PC-3 (cell line): ENCODE data around the gene DNAH7. TPM values are rescaled to one million over a fixed set of nuclear protein-coding genes. Genes with fewer than 3 reads are reported as not detected.

ENCODE experiments used
- ATAC-seq: fragments of 200-7000 bp; cut with Tn5 transposase; 2 replicates; pipeline ENCODE4 v1.9.1; 2020; ENCODE audit warnings: mild to moderate bottlenecking, moderate library complexity
- BruUV-seq: library from RNA; stranded (reverse); fragments of 400-500 nt; replicated peaks from 2 replicates; lab custom pipeline; 2021; lab: Mats Ljungman, UMichigan
- CTCF ChIA-PET: fragments of 300-600 bp; sonication (Branson Sonifier 250); formaldehyde crosslinking; loops from one replicate; lab custom pipeline; 2022; ENCODE audit warnings: antibody characterized with exemption; lab: Charles Lee
- POLR2A ChIA-PET: fragments of 300-600 bp; sonication (Branson Sonifier 250); formaldehyde crosslinking; loops from one replicate; lab custom pipeline; 2022; ENCODE audit warnings: antibody characterized with exemption; ENCODE audit not compliant: unreplicated experiment; lab: Charles Lee
- DNase-seq: peaks from one replicate; pipeline ENCODE4 v3.0.0-alpha.2; 2015
- H2AFZ ChIP-seq: fragments of 300-600 bp; sonication (generic); 2 replicates; pipeline ENCODE4 v1.6.0; 2016; ENCODE audit warnings: antibody characterized with exemption, low read length
- H3F3A ChIP-seq: fragments of 300-600 bp; sonication (generic); one replicate; pipeline ENCODE4 v1.6.0; 2017; ENCODE audit warnings: antibody characterized with exemption, low read length, control low read depth, mild to moderate bottlenecking; ENCODE audit not compliant: unreplicated experiment
- H3K27ac ChIP-seq: fragments of 300-600 bp; sonication (generic); 2 replicates; pipeline ENCODE4 v1.5.1; 2016; ENCODE audit warnings: mild to moderate bottlenecking, low read length
- H3K27me3 ChIP-seq: fragments of 300-600 bp; sonication (generic); 2 replicates; pipeline ENCODE4 v1.6.1; 2016; ENCODE audit warnings: low read length, mixed read lengths
- H3K36me3 ChIP-seq: fragments of 300-600 bp; sonication (generic); 2 replicates; pipeline ENCODE4 v1.6.1; 2016; ENCODE audit warnings: low read depth, mixed run types, low read length, mixed read lengths
- H3K4me1 ChIP-seq: fragments of 300-600 bp; sonication (generic); 2 replicates; pipeline ENCODE4 v1.5.1; 2016; ENCODE audit warnings: low read length; ENCODE audit not compliant: insufficient read depth
- H3K4me2 ChIP-seq: fragments of 300-600 bp; sonication (generic); 2 replicates; pipeline ENCODE4 v1.6.0; 2016; ENCODE audit warnings: low read length
- H3K4me3 ChIP-seq: fragments of 300-600 bp; sonication (generic); 2 replicates; pipeline ENCODE4 v1.5.1; 2016; ENCODE audit warnings: mild to moderate bottlenecking, low read length, mixed read lengths
- H3K79me2 ChIP-seq: fragments of 300-600 bp; sonication (generic); 2 replicates; pipeline ENCODE4 v1.6.1; 2017; ENCODE audit warnings: low read length, mixed read lengths
- H3K9ac ChIP-seq: fragments of 300-600 bp; sonication (generic); 2 replicates; pipeline ENCODE4 v1.6.0; 2016; ENCODE audit warnings: mild to moderate bottlenecking, low read length
- H3K9me2 ChIP-seq: fragments of 300-600 bp; sonication (generic); replicated peaks from 2 replicates; pipeline ENCODE4 v1.6.1; 2016; ENCODE audit warnings: mixed run types, low read length, mixed read lengths
- H3K9me3 ChIP-seq: fragments of 300-600 bp; sonication (generic); 2 replicates; pipeline ENCODE4 v1.6.1; 2016; ENCODE audit warnings: low read length, mixed read lengths
- H4K20me1 ChIP-seq: fragments of 300-600 bp; sonication (generic); 2 replicates; pipeline ENCODE4 v1.6.1; 2016; ENCODE audit warnings: low read length, mixed read lengths
- EZH2 ChIP-seq: fragments of 300-600 bp; sonication (generic); IDR thresholded peaks from one replicate; pipeline ENCODE4 v1.6.1; 2017; ENCODE audit warnings: antibody characterized with exemption, mild to moderate bottlenecking, low read length; ENCODE audit not compliant: unreplicated experiment
- EZH2phosphoT487 ChIP-seq: fragments of 300-600 bp; sonication (generic); IDR thresholded peaks from 2 replicates; pipeline ENCODE4 v1.6.1; 2018; ENCODE audit warnings: mild to moderate bottlenecking, antibody characterized with exemption, low read length, borderline replicate concordance
- intact Hi-C: fragments of 100-400 bp; cut with micrococcal nuclease; formaldehyde crosslinking; loops from 2 replicates; pipeline ENCODE4 v1.9.0; 2023
- total RNA-seq: library from RNA; depleted of rRNA; stranded (reverse); fragments of >200 nt; gene quantifications from 2 replicates; pipeline ENCODE4 v1.2.3, GENCODE V29; 2014
- TF ChIP-seq, protein P1 (sequence below): fragments of 300-600 bp; sonication (generic); conservative IDR thresholded peaks from 2 replicates; pipeline ENCODE4 v1.5.1; 2017; ENCODE audit warnings: antibody characterized with exemption, low read depth, mild to moderate bottlenecking, low read length

The DNAH7 gene
- total RNA-seq, 1 experiment from 2014 or later, result 1.9 TPM

DNA sequence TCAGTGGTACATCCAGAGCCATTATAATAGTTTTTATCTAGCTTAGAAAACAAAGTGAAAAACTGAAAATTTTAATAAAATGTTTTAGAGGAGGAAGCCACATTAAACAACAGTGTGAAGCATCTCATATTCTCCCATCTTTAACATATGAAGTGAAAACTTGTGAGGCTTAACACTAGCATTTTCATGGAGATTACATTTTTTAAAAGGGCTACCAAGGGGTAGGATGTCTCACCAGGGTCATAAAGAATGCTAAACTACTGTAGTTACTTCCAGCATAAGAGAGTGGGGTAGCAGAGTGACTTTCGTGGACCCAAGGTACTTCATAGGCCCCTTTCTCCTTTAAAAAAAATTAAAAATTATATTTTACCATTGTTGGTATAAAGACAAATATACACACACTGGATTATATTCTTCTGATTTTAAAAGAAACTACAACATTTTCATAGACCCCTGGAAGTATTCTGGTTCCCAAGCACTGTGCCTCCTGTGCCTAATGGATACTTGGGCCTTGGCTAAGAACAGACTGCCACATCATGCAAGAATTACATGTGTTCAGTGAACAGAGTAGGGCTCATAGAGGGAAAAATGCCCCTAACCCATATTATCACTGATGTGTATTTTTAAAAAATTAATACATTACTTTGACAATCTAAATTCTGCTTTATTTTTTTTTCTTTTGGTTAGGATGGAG is 263.2 kb downstream of the DNAH7 start:
- H3F3A ChIP-seq, result no peaks in the 10 kb centered on the region

DNA sequence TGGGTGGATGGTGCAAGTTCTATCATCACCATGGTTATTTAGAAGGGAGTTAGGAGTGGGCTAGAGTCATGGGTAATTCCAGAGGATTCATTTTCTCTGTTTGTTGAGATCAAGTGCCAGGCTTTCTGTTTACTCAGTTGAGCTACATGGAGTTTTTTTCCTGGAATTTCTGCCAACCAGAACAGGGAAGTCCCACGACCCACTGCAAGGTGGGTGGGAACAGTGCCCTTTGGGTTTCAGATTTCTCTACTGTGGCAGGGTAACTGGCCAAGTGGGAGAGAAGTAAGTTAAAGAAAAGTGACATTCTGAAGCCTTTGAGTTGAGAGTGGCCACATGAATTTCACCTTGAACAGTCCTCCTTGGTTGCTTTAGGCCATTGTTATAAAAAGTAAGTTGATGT is 272.8 kb downstream of the DNAH7 start:
- CTCF ChIA-PET, result no interaction called here
- peak; percentile 55 for ATAC-seq

More for the DNA sequence above, 263.2 kb downstream of the DNAH7 start:
- H3K27ac ChIP-seq, result no peak overlapping the region
- H2AFZ ChIP-seq, result no peak overlapping the region
- POLR2A ChIA-PET, result no interaction called here
- CTCF ChIA-PET, result no interaction called here
- TF ChIP-seq, protein P1, sequence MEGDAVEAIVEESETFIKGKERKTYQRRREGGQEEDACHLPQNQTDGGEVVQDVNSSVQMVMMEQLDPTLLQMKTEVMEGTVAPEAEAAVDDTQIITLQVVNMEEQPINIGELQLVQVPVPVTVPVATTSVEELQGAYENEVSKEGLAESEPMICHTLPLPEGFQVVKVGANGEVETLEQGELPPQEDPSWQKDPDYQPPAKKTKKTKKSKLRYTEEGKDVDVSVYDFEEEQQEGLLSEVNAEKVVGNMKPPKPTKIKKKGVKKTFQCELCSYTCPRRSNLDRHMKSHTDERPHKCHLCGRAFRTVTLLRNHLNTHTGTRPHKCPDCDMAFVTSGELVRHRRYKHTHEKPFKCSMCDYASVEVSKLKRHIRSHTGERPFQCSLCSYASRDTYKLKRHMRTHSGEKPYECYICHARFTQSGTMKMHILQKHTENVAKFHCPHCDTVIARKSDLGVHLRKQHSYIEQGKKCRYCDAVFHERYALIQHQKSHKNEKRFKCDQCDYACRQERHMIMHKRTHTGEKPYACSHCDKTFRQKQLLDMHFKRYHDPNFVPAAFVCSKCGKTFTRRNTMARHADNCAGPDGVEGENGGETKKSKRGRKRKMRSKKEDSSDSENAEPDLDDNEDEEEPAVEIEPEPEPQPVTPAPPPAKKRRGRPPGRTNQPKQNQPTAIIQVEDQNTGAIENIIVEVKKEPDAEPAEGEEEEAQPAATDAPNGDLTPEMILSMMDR, result no peak
- no peak for TF ChIP-seq EZH2
- TF ChIP-seq EZH2phosphoT487, result no peak
- no peak overlapping the region for H3K9ac ChIP-seq
- no peaks in the 10 kb centered on the region for H3K4me1 ChIP-seq
- no peaks in the 10 kb centered on the region for H3K9me3 ChIP-seq
- no peaks in the 10 kb centered on the region for H4K20me1 ChIP-seq
- H3K36me3 ChIP-seq, result no peaks in the 10 kb centered on the region
- ATAC-seq (no peak), DNase-seq (no peak)
- H3K4me3 ChIP-seq, result no peak overlapping the region
- no peaks in the 10 kb centered on the region for H3K9me2 ChIP-seq
- H3K27me3 ChIP-seq, result no peaks in the 10 kb centered on the region
- intact Hi-C loops, result no loop called here
- H3K4me2 ChIP-seq, result no peak overlapping the region
- no TSS peak for BruUV-seq
- H3K79me2 ChIP-seq, result no peaks in the 10 kb centered on the region

More for the DNA sequence above, 272.8 kb downstream of the DNAH7 start:
- H3K79me2 ChIP-seq, result no peaks in the 10 kb centered on the region
- H4K20me1 ChIP-seq, result no peaks in the 10 kb centered on the region
- no peak overlapping the region for H3K9ac ChIP-seq
- POLR2A ChIA-PET, result no interaction called here
- H3K4me3 ChIP-seq, result no peak overlapping the region
- H2AFZ ChIP-seq, result no peak overlapping the region
- TF ChIP-seq EZH2 (no peak), EZH2phosphoT487 (no peak)
- TF ChIP-seq, protein P1, result no peak
- no peaks in the 10 kb centered on the region for H3K9me3 ChIP-seq
- 0 out of 2 replicates have a peak, but pooled peaks cover 6% of the 10 kb centered on the region for H3K4me1 ChIP-seq
- H3K9me2 ChIP-seq, result no peaks in the 10 kb centered on the region
- H3K36me3 ChIP-seq, result no peaks in the 10 kb centered on the region
- H3F3A ChIP-seq, result no peaks in the 10 kb centered on the region
- no peaks in the 10 kb centered on the region for H3K27me3 ChIP-seq
- no peak overlapping the region for H3K4me2 ChIP-seq
- no TSS peak for BruUV-seq
- intact Hi-C loops, result no loop called here
- no peak overlapping the region for H3K27ac ChIP-seq
- DNase-seq, result peak; percentile 37
